Tongue (tissue), 2 donors: ENCODE measurements around the gene NR4A3. TPM values are rescaled to one million over a fixed set of nuclear protein-coding genes. Genes with fewer than 3 reads are reported as not detected.

Source experiments
- DNase-seq: peaks from one replicate; pipeline ENCODE4 v3.0.0-alpha.2; 2015
- total RNA-seq: library from RNA; depleted of rRNA; stranded (reverse); fragments of >200 nt; gene quantifications from one replicate; pipeline ENCODE4 v1.2.3, GENCODE V29; 2014

The NR4A3 gene
- total RNA-seq, 1 donor from 2014 or later = 4.7 TPM

- DNase-seq = no peak
These were observed 7.3 kb upstream of the NR4A3 start for GRCh38 chr9:99814359-99814758.

- DNase-seq = no peak
These were observed 5.3 kb upstream of the NR4A3 start for GRCh38 chr9:99816392-99816791.

GRCh38 chr9:99818500-99818899, 3.2 kb upstream of the NR4A3 start:
- no peak for DNase-seq

- peak; percentile 89 for DNase-seq
These were observed 2.4 kb upstream of the NR4A3 start for GRCh38 chr9:99819123-99819855.

- DNase-seq = peak; percentile 96
These were observed 1.6 kb upstream of the NR4A3 start for GRCh38 chr9:99819856-99820684.

- DNase-seq = peak; percentile 88
These were observed 845 bp upstream of the NR4A3 start for GRCh38 chr9:99820685-99821395.

- DNase-seq = peak; percentile 77
These were observed 572 bp downstream of the NR4A3 start for GRCh38 chr9:99822109-99822805.

- peak; percentile 43 for DNase-seq
These were observed 1.3 kb downstream of the NR4A3 start for GRCh38 chr9:99822806-99823591.

GRCh38 chr9:99823681-99824377, 2.1 kb downstream of the NR4A3 start:
- DNase-seq = peak; percentile 50

- peak; percentile 52 for DNase-seq
These were observed 2.9 kb downstream of the NR4A3 start for GRCh38 chr9:99824378-99825171.

- no peak for DNase-seq
These were observed 3.7 kb downstream of the NR4A3 start for GRCh38 chr9:99825172-99826046.

GRCh38 chr9:99826579-99826978, 4.9 kb downstream of the NR4A3 start:
- no peak for DNase-seq

- no peak for DNase-seq
These were observed 5.6 kb downstream of the NR4A3 start for GRCh38 chr9:99827244-99827643.

- no peak for DNase-seq
These were observed 6.3 kb downstream of the NR4A3 start for GRCh38 chr9:99828054-99828416.

GRCh38 chr9:99828417-99829176, 6.9 kb downstream of the NR4A3 start:
- no peak for DNase-seq

- no peak for DNase-seq
These were observed 10.3 kb downstream of the NR4A3 start for GRCh38 chr9:99831857-99832557.

- no peak for DNase-seq
These were observed 10.8 kb downstream of the NR4A3 start for GRCh38 chr9:99832558-99832864.

GRCh38 chr9:99833735-99834134, 12.1 kb downstream of the NR4A3 start:
- no peak for DNase-seq
